ENCODE results near the gene DIAPH2. TPM values are rescaled to one million over a fixed set of nuclear protein-coding genes. Genes with fewer than 3 reads are reported as not detected.

Gene DIAPH2
- total and polyA plus RNA-seq, 12 donors: 1.8 to 13.6 (median 10.1) TPM

DNA sequence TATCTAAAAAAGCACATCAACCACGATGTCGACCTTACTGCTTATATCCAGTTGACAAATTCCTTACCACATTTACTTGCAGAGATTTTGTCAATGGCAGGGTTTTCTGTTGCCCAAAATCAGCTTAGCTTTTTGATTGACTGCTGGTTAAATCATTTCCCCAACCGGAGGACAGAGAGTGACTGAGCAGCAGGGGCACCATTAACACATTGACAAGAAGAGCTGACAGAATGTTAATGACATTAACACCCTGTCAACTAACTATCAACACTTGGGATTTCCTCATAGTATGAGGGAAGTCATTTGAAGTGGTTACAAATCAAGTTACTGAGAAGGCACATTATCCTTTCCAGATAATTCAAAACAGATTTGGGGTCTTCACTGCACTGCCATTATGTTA, 567.5 kb downstream of the DIAPH2 start:
- DNase-seq (no peak), ATAC-seq (no peak)
- H3K4me3 ChIP-seq: no peak overlapping the region
- 34 to 49% methylated on average over 3 of the region's 3 CpGs for WGBS, 2 donors
- H3K4me1 ChIP-seq: no peaks in the 10 kb centered on the region
- intact Hi-C loops (cut with DNase I): no loop called here
- H3K27me3 ChIP-seq: peaks cover 0 to 2% (median 0%) of the 10 kb centered on the region in 7 donors
- peaks cover 0 to 6% (median 0%) of the 10 kb centered on the region in 9 donors for H3K36me3 ChIP-seq
- H3K27ac ChIP-seq: no peak overlapping the region
- no peaks in the 10 kb centered on the region for H3K9me3 ChIP-seq
- TF ChIP-seq CTCF (IDR thresholded peaks at IDR 0.05): no peak

GRCh38 chrX:97260679-97261078, 576.0 kb downstream of the DIAPH2 start:
- no peak overlapping the region for H3K27ac ChIP-seq
- DNase-seq: no peak
- no peak for ATAC-seq
- H3K27me3 ChIP-seq: peaks cover 0 to 4% (median 0%) of the 10 kb centered on the region in 7 donors
- TF ChIP-seq CTCF (IDR thresholded peaks at IDR 0.05): no peak
- no peaks in the 10 kb centered on the region for H3K9me3 ChIP-seq
- no peak overlapping the region for H3K4me3 ChIP-seq
- WGBS, 2 donors: 76 to 82% methylated on average over 5 of the region's 5 CpGs
- H3K4me1 ChIP-seq: no peaks in the 10 kb centered on the region
- intact Hi-C loops (cut with DNase I): no loop called here
- peaks cover 0 to 6% (median 0%) of the 10 kb centered on the region in 9 donors for H3K36me3 ChIP-seq

GRCh38 chrX:97266406-97267121, 581.9 kb downstream of the DIAPH2 start:
- no peak overlapping the region for H3K27ac ChIP-seq
- H3K36me3 ChIP-seq: no peaks in the 10 kb centered on the region
- no peak overlapping the region for H3K4me3 ChIP-seq
- TF ChIP-seq CTCF (IDR thresholded peaks at IDR 0.05): no peak
- no peaks in the 10 kb centered on the region for H3K4me1 ChIP-seq
- DNase-seq: no peak
- intact Hi-C loops (cut with DNase I): no loop called here
- H3K9me3 ChIP-seq: no peaks in the 10 kb centered on the region
- WGBS, 2 donors: 69 to 74% methylated on average over 2 of the region's 2 CpGs
- peaks cover 0 to 4% (median 0%) of the 10 kb centered on the region in 7 donors for H3K27me3 ChIP-seq
- no peak for ATAC-seq

DNA sequence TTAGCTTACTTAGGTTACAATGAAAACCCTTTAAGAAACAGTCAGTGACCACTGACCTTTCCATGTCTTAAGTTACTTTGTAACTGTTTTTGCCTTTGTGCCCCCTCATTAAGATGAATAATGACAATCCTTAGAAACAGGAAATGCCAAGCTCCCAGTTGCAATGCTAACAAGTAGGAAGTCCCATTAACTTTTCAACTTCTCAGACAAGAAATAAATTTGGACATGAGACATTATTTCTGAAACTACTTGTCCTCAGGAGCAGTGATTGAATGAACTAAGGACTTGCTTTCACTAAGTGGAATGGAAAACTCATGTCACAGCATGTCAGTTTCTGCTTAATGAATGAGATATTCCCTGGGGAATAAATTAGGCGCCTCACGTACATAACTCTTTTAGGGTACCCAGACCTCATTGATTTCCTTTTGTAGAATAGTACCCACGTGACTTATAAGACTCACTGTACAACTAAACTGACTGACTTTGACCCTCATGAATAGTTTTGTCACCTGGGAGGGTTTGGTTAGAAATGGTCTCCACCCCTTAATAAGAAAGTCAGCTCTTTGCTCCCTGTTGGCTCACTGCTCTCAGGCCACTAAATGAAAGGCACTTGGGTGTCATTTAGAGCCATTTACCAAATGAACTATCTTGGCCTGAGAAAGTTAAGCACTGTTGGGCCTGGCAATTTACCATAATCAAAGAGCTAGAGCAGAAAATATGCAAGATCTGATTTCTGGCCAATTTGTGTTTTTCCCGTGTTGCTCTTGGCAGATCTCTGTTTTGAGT, 582.9 kb downstream of the DIAPH2 start:
- DNase-seq (no peak), ATAC-seq (no peak)
- no peaks in the 10 kb centered on the region for H3K4me1 ChIP-seq
- no peak for TF ChIP-seq CTCF (IDR thresholded peaks at IDR 0.05)
- H3K27ac ChIP-seq: no peak overlapping the region
- no peak overlapping the region for H3K4me3 ChIP-seq
- no peaks in the 10 kb centered on the region for H3K36me3 ChIP-seq
- WGBS, 2 donors: 71 to 73% methylated on average over 4 of the region's 4 CpGs
- H3K9me3 ChIP-seq: no peaks in the 10 kb centered on the region
- intact Hi-C loops (cut with DNase I): no loop called here
- peaks cover 0 to 4% (median 0%) of the 10 kb centered on the region in 7 donors for H3K27me3 ChIP-seq

Measured in heart right ventricle (tissue), 16 donors.